HepG2 (cell line): ENCODE measurements around the gene ULK4.

Experiments used
- HOXA9 ChIP-seq: sonication (generic); formaldehyde crosslinking; IDR thresholded peaks from 2 replicates; pipeline ENCODE4 v1.8.1; 2022; ENCODE audit warnings: missing genetic modification reagents, mild to moderate bottlenecking, moderate library complexity, borderline replicate concordance
- ISX ChIP-seq: sonication (generic); formaldehyde crosslinking; conservative IDR thresholded peaks from 2 replicates; pipeline ENCODE4 v1.5.0; 2020; ENCODE audit warnings: missing genetic modification reagents
- JUND ChIP-seq: sonication (generic); formaldehyde crosslinking; IDR thresholded peaks from 2 replicates; pipeline ENCODE4 v1.8.0; 2022; ENCODE audit warnings: mild to moderate bottlenecking, missing genetic modification reagents
- MAFG ChIP-seq: sonication (generic); formaldehyde crosslinking; IDR thresholded peaks from 2 replicates; pipeline ENCODE4 v1.5.1; 2020; ENCODE audit warnings: mild to moderate bottlenecking, missing genetic modification reagents
- MXD4 ChIP-seq: IDR thresholded peaks from 2 replicates; pipeline ENCODE4 v1.6.1; 2016; ENCODE audit warnings: mild to moderate bottlenecking, missing biosample characterization, missing genetic modification reagents
- POLR2A ChIP-seq, 2 experiments: IDR thresholded peaks; 2 replicates each; pipeline ENCODE4 v1.6.1; 2011; ENCODE audit warnings: low read depth in 2 of 2, low read length in 2 of 2, mild to moderate bottlenecking in 1 of 2, moderate library complexity in 1 of 2; ENCODE audit not compliant: insufficient read depth in 1 of 2
- SMAD1 ChIP-seq: sonication (generic); formaldehyde crosslinking; IDR thresholded peaks from 2 replicates; pipeline ENCODE4 v1.4.0; 2020; ENCODE audit warnings: missing genetic modification reagents, low read depth, mild to moderate bottlenecking, borderline replicate concordance
- SMC3 ChIP-seq: IDR thresholded peaks from 2 replicates; pipeline ENCODE4 v1.6.1; 2011; ENCODE audit warnings: low read length, improper control_type of control experiment
- TARDBP ChIP-seq: sonication (generic); formaldehyde crosslinking; IDR thresholded peaks from 2 replicates; pipeline ENCODE4 v1.8.0; 2022; ENCODE audit warnings: mild to moderate bottlenecking, missing genetic modification reagents
- ZNF367 ChIP-seq: sonication (generic); formaldehyde crosslinking; IDR thresholded peaks from 2 replicates; pipeline ENCODE4 v1.4.0; 2020; ENCODE audit warnings: missing genetic modification reagents, borderline replicate concordance
- ZNF570 ChIP-seq: sonication (generic); formaldehyde crosslinking; IDR thresholded peaks from 2 replicates; pipeline ENCODE4 v1.4.0; 2020; ENCODE audit warnings: mild to moderate bottlenecking, missing genetic modification reagents, borderline replicate concordance
- ZNF850 ChIP-seq: sonication (generic); formaldehyde crosslinking; conservative IDR thresholded peaks from 2 replicates; pipeline ENCODE4 v1.9.0; 2021; ENCODE audit warnings: mild to moderate bottlenecking, missing genetic modification reagents
- TF ChIP-seq, protein P1 (sequence below): sonication (generic); formaldehyde crosslinking; IDR thresholded peaks from 2 replicates; pipeline ENCODE4 v1.5.0; 2020; ENCODE audit warnings: mild to moderate bottlenecking, missing genetic modification reagents, moderate library complexity
- TF ChIP-seq, protein P2 (sequence below), 2 experiments: sonication (generic) in 1 of 2; formaldehyde crosslinking in 1 of 2; IDR thresholded peaks; 2 replicates each; pipeline versions ENCODE4 v1.5.1 to v1.6.1; 2011 to 2020; ENCODE audit warnings: borderline replicate concordance in 1 of 2, low read depth in 1 of 2, low read length in 1 of 2, mild to moderate bottlenecking in 1 of 2, missing genetic modification reagents in 1 of 2, moderate library complexity in 1 of 2

DNA sequence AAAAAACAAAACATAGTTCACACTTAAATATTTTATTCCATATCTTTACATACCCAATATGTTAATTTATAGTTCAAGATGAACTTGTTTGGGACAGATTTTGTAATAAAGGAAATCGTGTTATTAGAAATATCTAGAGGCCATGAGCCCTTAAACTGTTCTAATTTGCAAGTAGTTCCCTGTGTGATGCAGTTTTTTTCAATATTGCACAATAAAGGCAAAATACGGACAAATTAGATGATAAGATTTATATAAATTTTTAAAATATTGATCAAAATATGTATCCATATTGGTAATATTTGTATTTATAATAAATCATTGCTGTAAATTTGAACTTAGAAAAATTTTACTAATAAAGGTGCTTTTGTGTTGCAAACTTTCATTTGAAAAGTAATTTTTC, 738.8 kb downstream of the ULK4 start:
- TF ChIP-seq, protein P1, sequence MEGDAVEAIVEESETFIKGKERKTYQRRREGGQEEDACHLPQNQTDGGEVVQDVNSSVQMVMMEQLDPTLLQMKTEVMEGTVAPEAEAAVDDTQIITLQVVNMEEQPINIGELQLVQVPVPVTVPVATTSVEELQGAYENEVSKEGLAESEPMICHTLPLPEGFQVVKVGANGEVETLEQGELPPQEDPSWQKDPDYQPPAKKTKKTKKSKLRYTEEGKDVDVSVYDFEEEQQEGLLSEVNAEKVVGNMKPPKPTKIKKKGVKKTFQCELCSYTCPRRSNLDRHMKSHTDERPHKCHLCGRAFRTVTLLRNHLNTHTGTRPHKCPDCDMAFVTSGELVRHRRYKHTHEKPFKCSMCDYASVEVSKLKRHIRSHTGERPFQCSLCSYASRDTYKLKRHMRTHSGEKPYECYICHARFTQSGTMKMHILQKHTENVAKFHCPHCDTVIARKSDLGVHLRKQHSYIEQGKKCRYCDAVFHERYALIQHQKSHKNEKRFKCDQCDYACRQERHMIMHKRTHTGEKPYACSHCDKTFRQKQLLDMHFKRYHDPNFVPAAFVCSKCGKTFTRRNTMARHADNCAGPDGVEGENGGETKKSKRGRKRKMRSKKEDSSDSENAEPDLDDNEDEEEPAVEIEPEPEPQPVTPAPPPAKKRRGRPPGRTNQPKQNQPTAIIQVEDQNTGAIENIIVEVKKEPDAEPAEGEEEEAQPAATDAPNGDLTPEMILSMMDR (CRISPR knock-in tag) = no peak
- TF ChIP-seq POLR2A (IDR thresholded peaks at IDR 0.05; ENCODE audit: insufficient read depth in 1 of 2, low read depth in 2 of 2, low read length in 2 of 2) (no peak), ZNF570 (CRISPR knock-in tag) (no peak), MAFG (no peak), ISX (CRISPR knock-in tag) (no peak), HOXA9 (no peak), SMC3 (no peak), TARDBP (no peak), MXD4 (CRISPR knock-in tag) (no peak), SMAD1 (CRISPR knock-in tag) (no peak), JUND (CRISPR knock-in tag) (no peak), ZNF850 (CRISPR knock-in tag) (no peak), ZNF367 (CRISPR knock-in tag) (no peak)
- TF ChIP-seq, protein P2, sequence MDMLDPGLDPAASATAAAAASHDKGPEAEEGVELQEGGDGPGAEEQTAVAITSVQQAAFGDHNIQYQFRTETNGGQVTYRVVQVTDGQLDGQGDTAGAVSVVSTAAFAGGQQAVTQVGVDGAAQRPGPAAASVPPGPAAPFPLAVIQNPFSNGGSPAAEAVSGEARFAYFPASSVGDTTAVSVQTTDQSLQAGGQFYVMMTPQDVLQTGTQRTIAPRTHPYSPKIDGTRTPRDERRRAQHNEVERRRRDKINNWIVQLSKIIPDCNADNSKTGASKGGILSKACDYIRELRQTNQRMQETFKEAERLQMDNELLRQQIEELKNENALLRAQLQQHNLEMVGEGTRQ (IDR thresholded peaks at IDR 0.05; ENCODE audit: low read depth, low read length) = no peak
- TF ChIP-seq, protein P2 (CRISPR knock-in tag; IDR thresholded peaks at IDR 0.05; ENCODE audit: borderline replicate concordance) = no peak
